Duodenal mucosa (tissue), 2 donors: ENCODE measurements around the gene MYADM.

Experiments used
- H3K27ac ChIP-seq: one replicate; pipeline ENCODE4 v1.7.0; 2013; ENCODE audit warnings: low read depth, low read length
- H3K27me3 ChIP-seq, 2 donors: one replicate each; pipeline ENCODE4 v1.7.0; 2013; ENCODE audit warnings: low read length in 2 of 2, control low read depth in 1 of 2; ENCODE audit not compliant: insufficient read depth in 2 of 2, control insufficient read depth in 1 of 2
- H3K36me3 ChIP-seq, 2 donors: one replicate each; pipeline ENCODE4 v1.7.0; 2013; ENCODE audit warnings: low read length in 2 of 2, control low read depth in 1 of 2; ENCODE audit not compliant: insufficient read depth in 2 of 2, control insufficient read depth in 1 of 2
- H3K4me1 ChIP-seq, 2 donors: one replicate each; pipeline ENCODE4 v1.7.0; 2013; ENCODE audit warnings: low read length in 2 of 2, control low read depth in 1 of 2; ENCODE audit not compliant: insufficient read depth in 2 of 2, control insufficient read depth in 1 of 2
- H3K4me3 ChIP-seq, 2 donors: one replicate each; pipeline ENCODE4 v1.7.0; 2013; ENCODE audit warnings: low read length in 2 of 2, low read depth in 1 of 2
- H3K9ac ChIP-seq, 2 donors: one replicate each; pipeline ENCODE4 v1.7.0; 2013; ENCODE audit warnings: low read length in 2 of 2, low read depth in 1 of 2
- H3K9me3 ChIP-seq, 2 donors: one replicate each; pipeline ENCODE4 v1.7.0; 2013; ENCODE audit warnings: low read length in 2 of 2, control low read depth in 1 of 2; ENCODE audit not compliant: control insufficient read depth in 1 of 2

Gene MYADM

DNA sequence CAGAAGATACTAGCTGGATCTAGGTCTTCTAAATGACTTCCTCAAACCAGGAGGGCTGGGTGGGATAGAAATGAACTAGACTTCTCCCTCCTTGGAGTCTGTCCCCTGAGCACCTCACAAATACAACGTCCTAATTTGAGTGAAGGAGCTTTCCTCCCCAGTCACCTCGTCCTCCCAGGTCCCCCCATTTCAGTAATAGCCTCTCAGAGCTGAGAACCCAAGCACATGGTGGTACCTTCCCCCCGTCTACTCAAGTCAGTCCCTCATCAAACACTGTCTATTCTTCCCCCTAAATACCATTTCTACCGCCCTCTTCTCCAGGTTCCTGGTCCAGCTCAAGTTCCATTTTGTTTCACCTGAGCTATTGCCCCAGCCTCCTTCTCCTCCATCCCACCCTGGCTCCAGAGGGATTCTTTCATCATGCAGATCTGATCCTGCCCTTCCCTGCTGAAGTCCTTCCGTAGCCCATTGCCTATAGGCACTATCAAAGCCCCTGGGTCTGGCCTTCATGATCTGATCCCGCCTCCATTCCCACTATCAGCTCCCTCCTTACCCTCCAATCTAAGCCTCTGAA lies 9.1 kb downstream of the MYADM start:
- Histone ChIP-seq H3K9ac (no peak overlapping the region), H3K4me3 (no peak overlapping the region), H3K36me3 (peaks cover 16% of the 10 kb centered on the region in 2 donors), H3K4me1 (peaks cover 14 to 37% of the 10 kb centered on the region in 2 donors), H3K9me3 (no peaks in the 10 kb centered on the region), H3K27ac (no peak overlapping the region), H3K27me3 (peaks cover 16 to 18% of the 10 kb centered on the region in 2 donors)

DNA sequence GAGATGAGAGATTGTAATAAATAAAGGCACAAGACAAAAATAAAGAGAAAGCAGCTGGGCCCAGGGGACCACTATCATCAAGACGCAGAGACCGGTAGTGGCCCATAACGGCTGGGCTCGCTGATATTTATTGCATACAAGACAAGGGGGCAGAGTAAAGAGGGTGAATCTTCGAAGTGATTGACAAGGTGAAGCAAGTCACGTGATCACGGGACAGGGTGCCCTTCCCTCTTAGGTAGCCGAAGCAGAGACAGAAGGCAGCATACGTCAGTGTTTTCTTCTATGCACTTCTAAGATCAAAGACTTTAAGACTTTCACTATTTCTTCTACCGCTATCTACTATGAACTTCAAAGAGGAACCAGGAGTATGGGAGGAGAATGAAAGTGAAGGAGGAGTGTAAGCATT lies 9.7 kb downstream of the MYADM start:
- peaks cover 16% of the 10 kb centered on the region in 2 donors for H3K36me3 ChIP-seq
- H3K9ac ChIP-seq = no peak overlapping the region
- no peaks in the 10 kb centered on the region for H3K9me3 ChIP-seq
- peaks cover 16 to 19% of the 10 kb centered on the region in 2 donors for H3K27me3 ChIP-seq
- no peak overlapping the region for H3K4me3 ChIP-seq
- no peak overlapping the region for H3K27ac ChIP-seq
- H3K4me1 ChIP-seq = peaks cover 21 to 38% of the 10 kb centered on the region in 2 donors

DNA sequence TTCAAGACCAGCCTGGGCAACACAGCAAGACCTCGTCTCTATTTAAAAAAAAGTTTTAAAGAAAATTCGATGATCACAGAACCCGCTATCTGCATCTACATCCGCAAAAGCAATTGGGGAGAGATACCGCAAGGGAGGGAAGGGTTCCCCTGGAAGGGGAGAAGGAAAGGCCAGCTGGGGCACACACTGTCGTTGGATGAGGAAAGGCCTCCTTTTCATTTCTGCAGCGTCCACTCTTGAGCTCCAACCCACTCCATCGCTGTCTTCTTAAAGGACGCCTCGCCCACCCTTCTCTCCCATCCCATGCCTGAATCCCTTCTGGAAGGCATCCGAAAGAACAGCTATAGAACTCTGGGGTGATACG lies 11.1 kb downstream of the MYADM start:
- Histone ChIP-seq H3K4me1 (peaks cover 21 to 35% of the 10 kb centered on the region in 2 donors), H3K9me3 (no peaks in the 10 kb centered on the region), H3K4me3 (peak overlapping the region; percentile 84 to 87), H3K27ac (no peak overlapping the region), H3K9ac (peak overlapping the region; percentile 62 to 90), H3K36me3 (peaks cover 9 to 11% of the 10 kb centered on the region in 2 donors), H3K27me3 (peaks cover 16 to 30% of the 10 kb centered on the region in 2 donors)

DNA sequence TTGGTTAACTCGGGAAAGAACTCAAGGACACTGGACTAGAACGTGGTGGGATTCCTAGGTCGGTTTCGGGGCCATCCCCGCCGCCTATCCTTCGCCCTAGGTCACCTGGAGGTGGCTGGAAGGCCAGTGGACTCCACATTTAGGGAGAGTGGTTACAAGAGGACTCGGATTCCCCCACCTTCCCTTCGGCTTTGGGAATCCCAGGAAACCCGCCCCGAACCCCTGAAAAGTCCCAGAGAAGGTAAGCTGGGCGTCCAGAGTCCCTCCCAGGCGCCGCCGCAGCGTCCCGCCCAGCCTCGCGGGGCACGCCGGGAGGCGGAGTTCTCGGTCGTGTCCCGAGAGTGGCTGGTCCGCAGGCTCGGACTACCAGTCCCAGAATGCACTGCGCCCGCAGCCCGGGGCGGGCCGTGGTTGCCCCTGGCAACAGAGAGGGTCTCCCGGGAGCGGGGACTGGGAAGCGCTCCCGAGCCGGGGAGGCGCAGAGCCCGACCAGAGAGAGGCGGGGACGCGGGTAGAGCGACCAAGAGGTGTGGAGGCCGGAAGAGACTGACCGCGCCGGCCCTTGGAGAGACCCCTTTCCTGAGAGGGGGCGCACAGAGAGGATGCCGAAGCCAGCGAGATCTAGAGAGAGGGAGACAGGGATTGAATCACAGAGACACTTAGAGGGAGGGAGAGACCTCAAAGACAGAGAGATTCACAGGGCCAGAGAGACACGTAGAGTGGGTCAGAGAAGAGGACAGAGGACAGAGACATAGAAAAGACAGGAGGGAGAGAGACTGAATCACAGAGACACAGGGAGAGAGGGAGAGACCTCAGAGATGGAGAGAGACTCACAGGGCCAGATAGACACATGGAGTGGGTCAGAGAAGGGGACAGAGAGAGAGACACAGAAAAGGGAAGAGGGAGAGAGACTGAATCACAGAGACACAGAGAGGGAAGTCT lies 11.7 kb downstream of the MYADM start:
- no peaks in the 10 kb centered on the region for H3K9me3 ChIP-seq
- peaks cover 3 to 4% of the 10 kb centered on the region in 2 donors for H3K36me3 ChIP-seq
- peaks cover 21 to 28% of the 10 kb centered on the region in 2 donors for H3K4me1 ChIP-seq
- H3K27ac ChIP-seq = no peak overlapping the region
- H3K4me3 ChIP-seq = peak overlapping the region; percentile 84 to 87
- peak overlapping the region; percentile 62 to 90 for H3K9ac ChIP-seq
- peaks cover 16 to 37% of the 10 kb centered on the region in 2 donors for H3K27me3 ChIP-seq

DNA sequence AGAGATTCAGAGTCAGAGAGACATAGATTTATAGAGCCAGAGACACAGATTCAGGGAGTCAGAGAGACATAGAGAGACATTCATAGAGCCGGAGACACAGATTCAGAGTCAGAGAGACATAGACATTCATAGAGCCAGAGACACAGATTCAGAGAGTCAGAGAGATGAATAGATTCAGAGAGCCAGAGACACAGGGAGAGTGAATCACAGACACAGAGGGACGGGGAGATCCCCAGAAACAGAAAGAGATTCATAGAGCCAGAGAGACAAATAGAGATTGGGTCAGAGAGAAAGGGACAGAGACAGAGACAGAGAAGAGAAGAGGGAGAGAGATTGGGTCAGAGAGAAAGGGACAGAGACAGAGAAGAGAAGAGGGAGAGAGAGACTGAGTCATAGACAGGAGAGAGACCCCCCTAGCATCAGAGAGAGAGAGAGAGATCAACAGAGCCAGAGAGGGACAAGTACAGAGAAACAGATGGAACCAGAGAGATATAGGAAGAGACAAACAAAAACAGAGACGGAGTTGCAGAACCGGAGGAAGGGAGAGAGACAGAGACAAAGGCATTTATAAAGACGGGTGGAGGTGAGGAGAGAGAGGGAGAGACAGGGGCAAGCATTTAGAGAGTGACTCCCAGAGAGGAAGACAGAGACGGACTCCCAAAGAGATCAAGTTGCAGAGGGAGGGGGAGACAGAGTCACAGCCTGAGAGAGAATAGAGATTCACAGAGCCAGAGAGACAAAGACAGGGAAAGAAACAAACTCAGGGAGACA lies 13.2 kb downstream of the MYADM start:
- Histone ChIP-seq H3K36me3 (no peaks in the 10 kb centered on the region), H3K4me3 (peak overlapping the region; percentile 8 to 48), H3K9ac (no peak overlapping the region), H3K4me1 (peaks cover 21 to 28% of the 10 kb centered on the region in 2 donors), H3K27ac (no peak overlapping the region), H3K9me3 (no peaks in the 10 kb centered on the region), H3K27me3 (peaks cover 21 to 42% of the 10 kb centered on the region in 2 donors)

DNA sequence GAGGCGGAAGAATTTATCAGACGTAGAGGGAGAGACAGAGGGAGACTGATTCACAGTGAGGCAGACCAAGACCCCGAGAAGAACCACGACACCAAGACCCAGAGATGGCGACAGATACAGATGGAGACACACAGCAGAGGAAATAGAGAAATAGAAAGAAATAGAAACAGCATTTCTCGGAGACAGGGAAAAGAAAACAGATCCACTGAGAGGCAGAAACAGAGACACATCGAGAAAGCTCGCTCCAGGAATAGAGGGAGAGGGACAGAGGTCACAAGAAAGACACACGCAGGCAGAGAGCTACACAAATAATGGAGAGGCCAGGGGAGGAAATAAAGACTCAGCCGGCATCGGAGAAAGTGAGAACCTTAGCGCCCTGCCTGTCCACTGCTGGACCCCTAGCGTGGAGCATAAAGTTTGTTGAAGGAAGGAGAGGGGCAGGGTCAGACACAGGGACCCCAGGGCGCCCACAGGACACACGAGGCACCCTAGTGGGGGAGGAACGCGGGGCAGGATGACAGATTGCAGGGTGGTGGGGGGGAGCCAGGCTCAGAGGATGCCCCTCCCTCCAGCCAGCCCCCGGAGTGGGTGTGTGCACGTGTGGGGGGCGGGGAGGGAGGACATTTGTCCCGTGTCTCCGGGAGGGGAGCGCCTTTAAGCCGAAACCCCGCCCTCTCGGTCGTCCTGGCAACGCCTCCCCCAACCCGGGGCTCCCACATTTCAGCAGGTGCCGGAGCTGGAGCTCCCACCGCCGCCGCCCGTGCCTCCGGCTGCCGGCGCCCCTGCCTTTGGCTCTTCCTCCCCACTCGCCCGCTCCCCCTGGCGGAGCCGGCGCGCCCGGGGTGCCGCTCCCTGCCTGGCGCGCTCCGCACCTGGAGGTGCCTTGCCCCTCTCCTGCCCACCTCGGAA lies 14.1 kb downstream of the MYADM start, which contains the start of gene PRKCG:
Gene PRKCG, plus strand, starts transcription at position 716 of the 909 bp plus-strand sequence. CDS start 298 bp downstream, outside the sequence.
- H3K9ac ChIP-seq = no peak within 1 kb of the TSS
- peak within 1 kb of the TSS; percentile 8 to 48 for H3K4me3 ChIP-seq
- peaks cover 21 to 25% of the 10 kb centered on the region in 2 donors for H3K4me1 ChIP-seq
- no peak within 1 kb of the TSS for H3K27ac ChIP-seq
- H3K9me3 ChIP-seq = no peaks in the 10 kb centered on the region
- no peaks in the 10 kb centered on the region for H3K36me3 ChIP-seq
- H3K27me3 ChIP-seq = peaks cover 21 to 42% of the 10 kb centered on the region in 2 donors

DNA sequence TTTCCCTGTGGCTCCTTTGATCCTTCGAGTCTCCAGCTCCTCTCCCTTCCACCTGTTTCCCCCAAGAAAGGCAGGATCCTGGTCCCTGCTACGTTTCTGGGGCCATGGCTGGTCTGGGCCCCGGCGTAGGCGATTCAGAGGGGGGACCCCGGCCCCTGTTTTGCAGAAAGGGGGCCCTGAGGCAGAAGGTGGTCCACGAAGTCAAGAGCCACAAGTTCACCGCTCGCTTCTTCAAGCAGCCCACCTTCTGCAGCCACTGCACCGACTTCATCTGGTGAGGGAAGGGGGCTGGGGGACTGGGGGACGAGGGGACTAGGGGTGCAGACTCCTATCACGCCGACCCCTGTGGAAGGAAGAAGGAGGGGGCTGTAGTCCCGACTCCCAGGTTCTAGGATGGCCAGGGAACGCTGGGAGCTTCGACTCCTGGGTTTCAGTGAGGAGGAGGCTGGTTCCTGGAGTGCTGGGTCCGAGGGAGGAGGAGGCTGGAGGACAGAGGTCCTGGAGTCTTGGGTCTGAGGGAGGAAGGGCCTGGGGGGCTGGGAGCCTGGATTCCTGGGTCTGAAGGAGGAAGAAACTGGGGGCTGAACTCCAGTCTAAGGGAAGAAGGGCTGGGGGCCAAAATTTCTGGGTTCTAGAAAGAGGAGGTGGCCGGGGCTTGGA lies 14.8 kb downstream of the MYADM start:
- Histone ChIP-seq H3K9ac (no peak overlapping the region), H3K4me3 (peak overlapping the region; percentile 8 to 48), H3K36me3 (no peaks in the 10 kb centered on the region), H3K27me3 (peaks cover 21 to 42% of the 10 kb centered on the region in 2 donors), H3K27ac (no peak overlapping the region), H3K9me3 (no peaks in the 10 kb centered on the region), H3K4me1 (peaks cover 21 to 24% of the 10 kb centered on the region in 2 donors)

DNA sequence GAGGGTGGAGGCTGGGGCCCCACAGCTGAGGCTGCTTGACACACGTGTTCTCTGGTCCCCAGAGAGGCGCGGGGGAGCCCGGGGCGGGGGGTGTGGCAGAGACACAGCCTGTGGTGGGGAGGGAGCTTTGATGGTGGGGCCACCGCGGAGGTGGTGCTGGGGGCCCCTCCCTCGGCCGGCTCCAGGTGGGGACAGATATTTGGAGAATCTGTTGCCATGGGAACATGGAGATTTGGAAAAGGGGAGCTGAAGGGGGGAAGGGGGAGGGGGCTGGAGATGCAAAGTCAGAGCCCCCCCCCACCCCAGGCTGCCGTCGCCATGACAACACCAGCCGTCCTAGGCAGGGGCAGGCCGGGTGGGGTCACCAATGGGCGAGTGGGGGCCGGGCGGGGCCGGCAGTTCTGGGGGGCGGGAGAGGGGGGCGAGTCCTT lies 15.6 kb downstream of the MYADM start:
- Histone ChIP-seq H3K27ac (no peak overlapping the region), H3K36me3 (no peaks in the 10 kb centered on the region), H3K4me1 (peaks cover 21 to 24% of the 10 kb centered on the region in 2 donors), H3K9me3 (no peaks in the 10 kb centered on the region), H3K4me3 (no peak overlapping the region), H3K27me3 (peaks cover 21 to 42% of the 10 kb centered on the region in 2 donors), H3K9ac (no peak overlapping the region)

DNA sequence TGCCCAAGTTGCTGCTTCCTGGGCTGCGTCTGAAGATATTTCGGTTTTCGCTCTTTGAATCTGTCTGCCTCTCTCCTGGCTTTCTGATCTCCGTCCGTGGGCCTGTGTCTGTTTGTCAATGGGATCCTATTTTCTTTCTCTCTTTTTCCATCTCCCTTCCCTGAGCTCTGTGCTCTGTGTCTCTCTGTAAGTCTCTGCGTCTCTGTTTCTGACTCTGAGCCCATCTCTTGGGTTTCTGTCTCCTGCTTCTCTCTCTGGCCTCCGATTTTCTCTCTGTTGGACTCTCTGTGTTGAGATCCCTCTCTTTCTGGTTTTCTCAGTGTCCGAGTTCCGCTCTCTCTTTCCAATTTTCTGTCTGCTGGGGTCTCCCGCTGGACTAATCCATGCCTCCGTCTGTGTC lies 16.1 kb downstream of the MYADM start:
- Histone ChIP-seq H3K4me3 (no peak overlapping the region), H3K27me3 (peaks cover 21 to 42% of the 10 kb centered on the region in 2 donors), H3K36me3 (no peaks in the 10 kb centered on the region), H3K9me3 (no peaks in the 10 kb centered on the region), H3K9ac (no peak overlapping the region), H3K27ac (no peak overlapping the region), H3K4me1 (peaks cover 21 to 23% of the 10 kb centered on the region in 2 donors)
